ENCODE results near the gene ZNF576. TPM values are rescaled to one million over a fixed set of nuclear protein-coding genes. Genes with fewer than 3 reads are reported as not detected.

Gene ZNF576
- polyA plus RNA-seq, 3 donors from 2014 or later, result 6.7 to 12.8 (median 7.1) TPM

DNA sequence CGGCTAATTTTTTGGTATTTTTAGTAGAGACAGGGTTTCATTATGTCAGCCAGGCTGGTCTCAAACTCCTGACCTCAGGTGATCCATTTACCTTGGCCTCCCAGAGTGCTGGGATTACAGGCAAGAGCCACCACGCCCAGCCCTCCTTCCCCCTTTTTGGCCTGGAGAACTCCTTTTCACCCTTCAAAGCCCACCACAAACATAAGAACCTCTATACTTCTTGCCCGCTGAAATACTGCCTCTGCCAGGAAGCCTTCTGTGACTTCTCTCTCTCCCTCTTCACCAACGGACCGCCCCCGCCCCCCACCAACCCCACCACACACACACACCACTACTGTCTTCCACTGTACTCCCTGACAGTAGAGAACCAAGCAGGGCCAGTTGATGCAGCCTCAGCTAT is 20.6 kb downstream of the ZNF576 start:
- peak overlapping the region in 4 of 6 donors; percentile 10 to 55 (median 32) for H3K27ac Mint-ChIP-seq

DNA sequence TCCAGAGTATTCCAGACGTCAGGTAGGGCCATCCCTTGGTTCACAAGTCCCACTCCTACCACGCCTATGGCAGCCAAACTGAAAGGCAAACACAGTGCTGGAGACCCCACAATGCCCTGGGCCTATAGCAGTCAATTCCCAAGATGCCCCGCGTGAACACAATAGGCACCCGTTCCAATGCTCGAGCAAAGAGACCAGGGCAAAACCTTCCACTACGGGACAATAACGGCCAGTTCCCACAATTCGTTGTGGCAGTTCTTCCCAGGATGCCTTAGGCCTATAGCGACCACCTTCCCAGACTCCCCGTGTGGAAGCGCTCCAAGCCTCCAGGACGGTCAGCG is 22.5 kb downstream of the ZNF576 start:
- H3K36me3 Mint-ChIP-seq, result peaks cover 0 to under 1% (median 0%) of the 10 kb centered on the region in 3 donors
- peaks cover 34 to 45% of the 10 kb centered on the region in 2 donors for H3K4me1 Mint-ChIP-seq
- H3K4me3 Mint-ChIP-seq, result peak overlapping the region; percentile 98 to 99 (median 99)
- peaks cover 0 to 9% (median 5%) of the 10 kb centered on the region in 3 donors for H3K27me3 Mint-ChIP-seq (ENCODE audit: low read depth in 3 of 3)
- DNase-seq, result no peak
- peak overlapping the region; percentile 92 to 96 (median 94) for H3K27ac Mint-ChIP-seq
- H3K9me3 Mint-ChIP-seq, result no peaks in the 10 kb centered on the region

More for the DNA sequence above, 20.6 kb downstream of the ZNF576 start:
- peaks cover 10 to 17% (median 10%) of the 10 kb centered on the region in 3 donors for H3K36me3 Mint-ChIP-seq
- DNase-seq, result no peak
- H3K4me3 Mint-ChIP-seq, result peak overlapping the region in 1 of 5 donors; percentile 27
- peaks cover 39 to 54% of the 10 kb centered on the region in 2 donors for H3K4me1 Mint-ChIP-seq
- no peaks in the 10 kb centered on the region for H3K9me3 Mint-ChIP-seq
- peaks cover 0 to 9% (median 7%) of the 10 kb centered on the region in 3 donors for H3K27me3 Mint-ChIP-seq (ENCODE audit: low read depth in 3 of 3)

DNA sequence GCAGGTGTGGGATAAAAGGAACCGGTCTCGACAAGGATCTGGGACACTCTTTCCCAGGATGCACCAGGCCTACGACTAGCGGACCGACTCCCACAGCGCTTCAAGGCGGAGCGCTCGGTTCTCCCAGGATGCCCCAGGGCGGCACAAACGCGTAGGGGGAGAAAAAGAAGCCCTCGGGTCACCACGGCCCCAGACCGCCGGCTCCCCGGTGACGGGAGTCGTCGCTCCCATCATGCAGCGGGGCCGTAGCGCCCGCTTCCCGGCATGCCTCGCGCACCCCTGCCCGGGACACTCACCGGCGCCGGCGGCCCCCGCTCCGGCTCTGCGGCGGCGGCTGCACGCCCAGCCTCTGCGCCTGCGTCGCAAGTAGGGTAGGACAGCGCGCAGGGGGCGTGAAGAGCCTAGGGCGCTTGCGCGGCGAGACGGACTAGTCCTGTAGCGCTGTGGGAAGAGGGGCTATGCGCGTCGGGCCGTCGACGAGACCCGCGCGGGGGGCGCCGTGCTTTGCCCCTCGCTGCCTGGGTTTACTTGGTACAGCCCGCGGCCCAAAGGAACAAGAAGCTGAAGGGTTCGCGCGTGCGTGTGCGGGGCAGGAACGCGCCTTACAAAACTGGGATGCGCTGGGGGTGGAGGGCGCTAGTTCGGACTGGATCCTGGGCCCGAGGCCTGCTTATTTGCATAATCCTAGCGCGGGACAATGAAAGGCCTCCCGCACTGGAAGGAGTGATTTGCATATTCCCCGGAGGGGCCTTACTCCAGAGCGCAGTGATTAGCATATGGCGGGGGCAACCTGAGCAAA is 23.1 kb downstream of the ZNF576 start, which contains the start of gene ZNF428:
Gene ZNF428, minus strand, starts transcription at position 368 of the 799 bp plus-strand sequence. CDS start 5,325 bp downstream, outside the sequence.
- Mint-ChIP-seq H3K9me3 (no peaks in the 10 kb centered on the region), H3K4me1 (peaks cover 31 to 44% of the 10 kb centered on the region in 2 donors)

DNA sequence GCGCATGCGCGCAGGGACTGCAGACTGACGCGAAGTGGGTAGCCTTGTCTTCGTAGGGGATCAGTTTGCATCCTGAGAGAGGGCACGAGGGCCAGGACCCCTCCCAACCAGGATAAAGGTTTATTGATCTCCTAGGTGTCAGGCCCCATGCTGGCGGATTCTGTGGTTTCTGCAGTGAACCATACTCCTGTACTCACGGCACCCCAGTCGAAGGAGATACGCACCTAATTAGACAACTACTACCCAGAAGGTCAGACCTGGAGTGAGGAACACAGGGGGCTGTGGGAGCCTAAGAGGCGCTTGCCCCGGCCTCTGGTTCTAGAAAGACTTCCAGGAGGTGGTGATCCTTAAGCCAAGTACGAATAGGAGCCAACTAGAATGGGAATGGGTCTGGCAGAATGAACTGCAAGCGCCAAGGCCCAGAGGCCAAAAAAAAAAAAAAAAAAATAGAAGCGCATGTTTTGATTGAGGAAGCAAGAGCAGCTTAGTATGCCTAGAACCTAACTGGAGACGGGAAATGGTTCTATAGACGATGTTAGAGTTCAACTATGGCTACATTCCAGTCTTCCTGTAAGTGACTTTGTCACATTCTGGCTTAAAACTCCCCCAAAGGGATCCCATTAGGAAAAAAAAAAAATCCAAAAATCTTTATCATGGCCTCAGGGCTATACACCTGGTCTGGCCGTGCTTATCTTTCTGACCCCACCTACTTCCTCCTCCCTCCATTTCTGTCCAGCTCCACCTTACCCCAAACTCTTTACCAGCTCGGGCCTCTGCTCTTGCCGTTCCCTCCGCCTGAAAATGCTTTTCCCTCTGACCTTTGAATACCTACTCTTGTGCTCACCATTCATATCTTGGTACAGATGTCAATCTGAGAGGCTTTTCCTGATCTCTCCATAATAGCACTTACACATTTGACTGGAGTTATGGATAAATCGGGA is 23.9 kb downstream of the ZNF576 start:
- no peak for DNase-seq
- H3K4me3 Mint-ChIP-seq, result peak overlapping the region; percentile 98 to 99 (median 99)
- H3K27ac Mint-ChIP-seq, result peak overlapping the region; percentile 92 to 98 (median 97)
- no peaks in the 10 kb centered on the region for H3K36me3 Mint-ChIP-seq
- H3K9me3 Mint-ChIP-seq, result no peaks in the 10 kb centered on the region
- H3K4me1 Mint-ChIP-seq, result peaks cover 31 to 52% of the 10 kb centered on the region in 2 donors
- H3K27me3 Mint-ChIP-seq (ENCODE audit: low read depth in 3 of 3), result peaks cover 0 to 9% (median 5%) of the 10 kb centered on the region in 3 donors

More for the DNA sequence above, 23.1 kb downstream of the ZNF576 start, which contains the start of gene ZNF428:
- peaks cover 0 to 9% (median 5%) of the 10 kb centered on the region in 3 donors for H3K27me3 Mint-ChIP-seq (ENCODE audit: low read depth in 3 of 3)
- peak within 1 kb of the TSS; percentile 98 to 99 (median 99) for H3K4me3 Mint-ChIP-seq
- peak within 1 kb of the TSS; percentile 92 to 98 (median 97) for H3K27ac Mint-ChIP-seq
- peak; percentile 88 to 90 (median 89) for DNase-seq
- no peaks in the 10 kb centered on the region for H3K36me3 Mint-ChIP-seq

DNA sequence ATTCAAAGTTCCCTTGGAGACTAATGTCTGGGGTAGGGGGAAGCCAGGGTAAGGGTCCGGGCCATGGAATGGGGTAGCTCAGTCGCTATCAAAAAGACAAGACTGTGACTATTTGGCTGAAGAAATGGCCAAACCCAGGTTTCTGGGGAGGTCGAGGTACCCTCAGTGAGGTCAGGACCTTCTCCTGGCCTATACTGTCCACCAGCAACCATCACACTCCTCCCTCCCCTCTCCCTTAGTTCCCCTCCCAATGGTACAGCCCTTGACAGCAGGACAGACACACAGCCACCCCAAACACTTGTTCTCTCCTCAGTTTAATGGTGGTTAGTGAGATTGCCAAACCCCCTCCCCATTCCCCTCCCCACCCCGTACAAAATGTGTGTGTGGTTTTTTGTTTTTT is 25.7 kb downstream of the ZNF576 start:
- Mint-ChIP-seq H3K27me3 (ENCODE audit: low read depth in 3 of 3) (peaks cover 0 to 14% (median 9%) of the 10 kb centered on the region in 3 donors), H3K4me3 (no peak overlapping the region), H3K27ac (peak overlapping the region in 1 of 6 donors; percentile 37), H3K9me3 (no peaks in the 10 kb centered on the region), H3K4me1 (peaks cover 28 to 40% of the 10 kb centered on the region in 2 donors), H3K36me3 (no peaks in the 10 kb centered on the region)
- no peak for DNase-seq

DNA sequence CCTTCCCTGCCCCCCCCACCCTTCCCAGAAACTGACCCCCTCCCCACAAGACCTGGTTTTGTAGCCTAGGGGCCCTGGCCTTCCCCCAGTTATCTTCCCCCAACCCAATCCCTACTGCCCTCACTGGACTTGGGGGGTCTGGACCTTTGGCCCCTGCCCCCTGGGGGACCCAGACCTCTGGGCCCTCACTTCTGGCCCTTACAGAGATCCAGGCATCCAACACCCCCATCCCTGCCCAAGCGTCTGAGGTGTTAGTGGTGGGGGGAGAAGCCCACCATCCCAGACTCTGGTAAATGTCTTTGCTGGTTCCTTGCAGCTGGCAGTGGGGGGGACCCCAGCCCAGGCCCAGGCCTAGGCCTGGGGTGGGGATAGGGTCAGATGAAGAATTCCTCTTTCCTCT is 26.6 kb downstream of the ZNF576 start:
- DNase-seq, result no peak

DNA sequence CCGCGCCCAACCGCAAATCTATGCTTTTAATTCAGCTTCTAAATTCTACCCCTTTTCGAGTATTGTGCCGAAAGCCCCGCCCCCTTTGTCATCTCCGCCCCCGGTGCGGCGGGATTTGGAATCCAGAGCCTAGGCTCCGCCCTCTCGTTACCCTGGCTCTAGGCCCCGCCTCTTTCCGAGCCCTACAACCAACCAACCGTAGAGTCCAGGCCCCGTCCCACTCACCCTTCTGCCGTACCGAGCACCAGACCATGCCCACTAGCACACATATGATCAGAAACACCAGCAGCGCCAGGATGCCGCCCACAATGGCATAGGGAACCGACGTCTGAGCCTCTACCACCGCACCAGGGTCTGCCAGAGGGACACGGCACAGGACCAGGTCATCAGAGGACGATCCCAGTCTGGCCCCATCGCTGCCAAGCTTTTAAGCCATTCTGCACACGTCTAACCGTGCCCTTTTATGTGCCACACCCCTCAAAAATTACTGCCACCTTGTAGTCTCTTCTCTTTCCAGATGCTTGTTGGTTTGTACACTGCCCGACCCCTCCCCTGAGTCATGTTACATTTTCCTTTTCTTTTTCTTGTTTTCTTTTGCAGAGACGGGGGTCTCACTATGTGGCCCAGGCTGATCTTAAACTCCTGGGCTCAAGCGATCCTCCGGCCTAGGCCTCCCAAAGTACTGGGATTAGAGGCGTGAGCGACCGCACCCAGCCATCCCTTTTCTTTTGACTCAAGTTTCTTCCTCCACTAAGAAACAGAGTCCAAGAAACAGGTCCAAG is 27.7 kb downstream of the ZNF576 start:
- Mint-ChIP-seq H3K4me3 (no peak overlapping the region), H3K4me1 (peaks cover 22 to 30% of the 10 kb centered on the region in 2 donors), H3K9me3 (no peaks in the 10 kb centered on the region), H3K27me3 (ENCODE audit: low read depth in 3 of 3) (peaks cover 4 to 14% (median 5%) of the 10 kb centered on the region in 3 donors), H3K36me3 (no peaks in the 10 kb centered on the region), H3K27ac (peak overlapping the region in 1 of 6 donors; percentile 14)
- no peak for DNase-seq

More for the DNA sequence above, 26.6 kb downstream of the ZNF576 start:
- H3K9me3 Mint-ChIP-seq, result no peaks in the 10 kb centered on the region
- H3K36me3 Mint-ChIP-seq, result no peaks in the 10 kb centered on the region
- no peak overlapping the region for H3K4me3 Mint-ChIP-seq
- H3K4me1 Mint-ChIP-seq, result peaks cover 28 to 38% of the 10 kb centered on the region in 2 donors
- H3K27ac Mint-ChIP-seq, result no peak overlapping the region
- H3K27me3 Mint-ChIP-seq (ENCODE audit: low read depth in 3 of 3), result peaks cover 4 to 14% (median 9%) of the 10 kb centered on the region in 3 donors

DNA sequence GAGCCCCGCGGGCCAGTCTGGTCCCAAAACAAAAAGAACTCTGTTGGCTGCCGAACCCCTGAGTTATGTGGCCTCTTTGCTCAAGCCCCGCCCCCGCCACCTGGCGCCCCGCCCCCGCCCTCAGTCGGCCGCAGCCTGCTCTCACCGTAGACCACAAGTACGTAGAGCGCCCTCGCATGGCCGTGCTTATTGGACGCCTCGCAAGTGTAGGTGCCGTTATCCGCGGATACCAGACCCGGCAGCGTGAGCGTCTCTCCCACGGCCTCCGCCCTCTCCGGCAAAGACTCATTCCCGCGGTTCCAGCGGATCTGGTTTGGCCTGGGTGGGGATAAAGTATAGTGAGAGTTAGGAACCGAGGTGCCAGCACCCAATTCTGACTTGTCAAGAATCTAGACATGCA is 28.5 kb downstream of the ZNF576 start:
- Mint-ChIP-seq H3K27ac (no peak overlapping the region), H3K4me3 (no peak overlapping the region), H3K27me3 (ENCODE audit: low read depth in 3 of 3) (peaks cover 4 to 8% (median 4%) of the 10 kb centered on the region in 3 donors), H3K4me1 (peaks cover 16 to 22% of the 10 kb centered on the region in 2 donors), H3K36me3 (no peaks in the 10 kb centered on the region), H3K9me3 (no peaks in the 10 kb centered on the region)
- peak; percentile 60 to 71 (median 67) for DNase-seq

DNA sequence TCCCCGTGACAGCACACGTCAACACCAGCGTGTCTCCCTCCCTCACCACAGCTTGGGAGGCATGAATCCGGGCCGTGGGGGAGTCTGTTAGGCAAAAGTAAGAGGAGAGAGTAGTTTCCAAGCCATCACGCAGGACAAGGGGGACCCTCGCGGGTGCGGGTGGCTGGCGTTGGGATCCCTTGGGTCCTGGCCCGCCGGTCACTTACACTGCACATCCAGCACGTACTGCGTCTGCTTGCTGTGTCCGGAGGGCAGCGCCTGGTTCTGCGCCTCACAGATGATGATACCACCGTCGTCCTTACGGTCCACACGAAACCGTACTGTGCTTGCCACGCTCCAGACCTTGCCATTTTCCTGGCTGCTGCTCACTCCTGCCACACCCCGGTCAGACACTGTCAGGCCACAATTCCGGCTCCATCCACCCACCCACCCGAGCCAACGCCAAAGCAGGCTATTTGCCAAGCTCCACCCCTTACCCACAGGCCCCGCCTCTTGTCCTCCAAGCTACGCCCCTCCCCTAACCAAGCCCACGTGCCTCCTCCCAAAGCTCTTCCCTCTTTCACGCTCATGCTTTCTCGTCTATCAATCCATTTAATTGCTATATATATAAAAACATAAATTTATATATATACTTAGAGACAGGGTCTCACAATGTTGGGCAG is 29.7 kb downstream of the ZNF576 start:
- Mint-ChIP-seq H3K9me3 (no peaks in the 10 kb centered on the region), H3K27me3 (ENCODE audit: low read depth in 3 of 3) (peaks cover 4 to 7% (median 5%) of the 10 kb centered on the region in 3 donors), H3K4me1 (peaks cover 5 to 11% of the 10 kb centered on the region in 2 donors), H3K4me3 (no peak overlapping the region), H3K27ac (no peak overlapping the region), H3K36me3 (no peaks in the 10 kb centered on the region)
- DNase-seq, result no peak

DNA sequence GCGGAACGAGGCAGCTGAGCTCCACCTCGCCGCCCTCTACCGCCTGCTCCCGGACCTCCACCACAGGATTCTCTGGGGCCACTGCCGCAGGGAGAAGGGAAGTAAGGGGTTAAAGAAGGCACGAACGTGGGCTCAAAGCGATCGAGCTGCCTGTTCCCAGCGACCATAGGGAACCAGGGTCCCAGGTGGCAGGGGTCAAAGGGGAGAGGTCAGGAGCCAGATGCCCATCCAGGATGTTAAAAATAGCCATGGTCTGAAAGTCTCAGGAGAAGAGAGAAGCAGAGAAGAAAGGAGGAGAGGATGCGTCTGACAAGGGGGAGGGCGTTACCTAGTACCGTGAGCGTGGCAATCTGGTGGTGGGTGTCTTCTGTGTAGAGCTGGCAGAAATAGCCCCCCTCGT is 30.4 kb downstream of the ZNF576 start:
- Mint-ChIP-seq H3K9me3 (no peaks in the 10 kb centered on the region), H3K4me3 (no peak overlapping the region), H3K4me1 (peaks cover 4 to 11% of the 10 kb centered on the region in 2 donors), H3K36me3 (no peaks in the 10 kb centered on the region), H3K27me3 (ENCODE audit: low read depth in 3 of 3) (peaks cover 4 to 7% (median 5%) of the 10 kb centered on the region in 3 donors), H3K27ac (no peak overlapping the region)
- no peak for DNase-seq

DNA sequence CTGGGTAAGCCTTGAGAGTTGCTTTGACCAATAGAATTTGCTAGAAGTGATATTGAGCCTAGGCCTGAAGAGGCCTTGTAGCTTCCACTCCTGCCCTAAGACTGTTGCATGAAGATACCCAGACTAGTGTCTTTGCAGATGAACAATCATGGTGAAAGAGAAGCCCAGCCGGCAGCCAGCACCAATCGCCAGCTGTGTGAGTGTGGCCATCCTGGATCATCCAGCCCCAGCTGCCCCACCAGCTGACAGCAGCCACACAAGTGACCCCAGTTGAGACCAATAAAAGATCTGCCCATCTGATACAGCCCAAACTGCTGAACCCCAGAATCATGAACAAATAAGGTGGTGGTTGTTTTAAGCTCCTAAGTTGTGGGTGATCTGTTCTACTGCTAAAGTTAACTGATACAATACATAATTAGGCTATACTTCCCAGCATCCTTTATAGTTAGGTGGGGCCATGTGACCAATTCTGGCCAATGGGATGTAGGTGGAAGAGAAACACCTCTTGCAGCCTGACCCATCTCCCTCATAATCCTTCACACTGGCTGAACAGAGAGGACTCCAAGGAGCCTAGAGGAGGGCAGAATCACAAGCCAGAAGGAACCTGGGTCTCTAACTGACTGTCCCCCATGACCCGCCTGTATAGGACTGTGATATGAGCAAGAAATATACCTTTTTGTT is 32.4 kb downstream of the ZNF576 start:
- Mint-ChIP-seq H3K36me3 (no peaks in the 10 kb centered on the region), H3K4me1 (peaks cover 4 to 11% of the 10 kb centered on the region in 2 donors), H3K27ac (no peak overlapping the region), H3K9me3 (peaks cover 0 to 2% (median 0%) of the 10 kb centered on the region in 6 donors), H3K27me3 (ENCODE audit: low read depth in 3 of 3) (peaks cover 5 to 8% (median 7%) of the 10 kb centered on the region in 3 donors), H3K4me3 (no peak overlapping the region)
- no peak for DNase-seq

DNA sequence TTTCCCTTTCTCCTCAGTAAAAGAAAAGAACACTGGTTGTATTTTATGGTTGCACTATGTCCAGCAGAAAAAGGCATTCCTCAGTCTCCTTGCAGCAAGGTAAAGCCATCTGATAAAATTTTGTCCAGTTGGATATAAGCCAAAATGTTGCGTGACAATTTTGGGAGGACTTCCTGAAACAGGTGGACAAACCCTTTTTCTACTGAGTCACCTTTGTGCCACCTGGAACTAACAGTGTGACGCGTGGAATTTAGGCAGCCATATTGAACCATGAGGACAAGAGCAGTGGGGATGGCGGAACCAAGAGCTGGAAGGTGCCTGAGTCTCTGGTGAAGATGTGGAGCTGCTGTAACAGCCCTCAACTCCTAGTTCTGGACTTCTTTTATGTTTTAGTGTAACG is 35.1 kb downstream of the ZNF576 start:
- Mint-ChIP-seq H3K4me1 (peaks cover 0 to 1% of the 10 kb centered on the region in 2 donors), H3K27me3 (ENCODE audit: low read depth in 3 of 3) (peaks cover 5 to 12% (median 8%) of the 10 kb centered on the region in 3 donors), H3K27ac (no peak overlapping the region), H3K36me3 (no peaks in the 10 kb centered on the region), H3K4me3 (no peak overlapping the region), H3K9me3 (peaks cover 0 to 2% (median 0%) of the 10 kb centered on the region in 6 donors)
- no peak for DNase-seq

All from immature natural killer cell (primary cell).